GM21390 (cell line): ENCODE results near the gene CMSS1.

ENCODE experiments used
- ATAC-seq: cut with Tn5 transposase; IDR thresholded peaks from one replicate; pipeline ENCODE4 v1.9.1; 2021; ENCODE audit not compliant: unreplicated experiment

Gene CMSS1

DNA sequence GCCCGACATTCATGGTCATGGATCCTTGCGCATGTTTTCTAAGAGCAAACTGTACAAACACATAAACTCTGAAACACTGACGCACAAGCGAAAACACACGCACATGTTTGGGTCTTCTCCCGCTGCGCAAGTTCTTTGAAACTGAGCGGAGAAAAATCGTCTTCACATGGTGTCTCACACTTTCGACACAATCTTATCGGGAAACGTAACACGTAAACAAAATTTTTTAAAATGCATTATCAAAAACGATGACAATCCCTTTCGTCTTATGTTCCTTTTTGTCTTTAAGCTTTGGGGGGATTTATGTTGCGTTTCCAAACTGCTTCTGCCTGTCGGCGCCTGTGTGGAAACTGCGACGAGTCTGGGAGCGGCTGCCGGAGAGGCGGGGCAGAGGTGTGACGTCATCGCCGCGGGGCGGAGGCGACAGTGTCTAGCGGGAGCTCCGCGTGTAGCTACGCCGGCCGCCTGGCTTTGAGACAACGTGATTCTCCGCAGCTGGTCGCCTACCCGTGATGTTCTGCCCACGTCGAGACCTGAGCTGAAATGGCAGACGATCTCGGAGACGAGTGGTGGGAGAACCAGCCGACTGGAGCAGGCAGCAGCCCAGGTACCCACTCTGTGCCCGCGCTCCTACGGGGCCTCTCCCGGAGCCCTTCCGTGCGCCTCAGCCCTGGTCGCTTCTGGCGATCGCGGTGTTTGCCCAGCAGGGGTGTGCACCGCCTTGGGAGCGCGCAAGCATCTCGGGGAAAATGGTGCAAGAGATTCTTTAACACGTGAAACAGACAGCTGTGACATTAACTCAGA lies at the start of gene CMSS1:
Gene CMSS1 (plus strand): TSS at position 426 of the 804 bp plus-strand sequence.
- ATAC-seq, result peak; percentile 97

DNA sequence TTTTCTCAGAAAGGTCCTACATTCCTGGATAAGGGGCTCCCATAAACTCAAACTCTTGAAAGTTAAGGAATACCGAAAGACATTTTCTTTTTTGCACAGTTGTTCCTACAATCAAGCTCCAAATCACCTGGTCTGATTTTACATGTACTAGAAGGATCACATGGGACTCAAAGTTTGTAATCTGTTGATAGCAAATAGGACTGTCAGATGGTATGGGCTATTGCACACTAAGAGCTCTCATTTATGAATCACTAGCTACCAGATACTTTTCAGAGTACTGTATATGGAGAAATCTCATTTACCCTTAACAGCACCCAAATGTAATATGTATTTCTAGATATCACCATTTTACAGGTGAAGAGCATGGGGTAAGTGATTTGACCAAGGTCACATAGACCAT lies 49.5 kb upstream of the CMSS1 start:
- ATAC-seq, result no peak

DNA sequence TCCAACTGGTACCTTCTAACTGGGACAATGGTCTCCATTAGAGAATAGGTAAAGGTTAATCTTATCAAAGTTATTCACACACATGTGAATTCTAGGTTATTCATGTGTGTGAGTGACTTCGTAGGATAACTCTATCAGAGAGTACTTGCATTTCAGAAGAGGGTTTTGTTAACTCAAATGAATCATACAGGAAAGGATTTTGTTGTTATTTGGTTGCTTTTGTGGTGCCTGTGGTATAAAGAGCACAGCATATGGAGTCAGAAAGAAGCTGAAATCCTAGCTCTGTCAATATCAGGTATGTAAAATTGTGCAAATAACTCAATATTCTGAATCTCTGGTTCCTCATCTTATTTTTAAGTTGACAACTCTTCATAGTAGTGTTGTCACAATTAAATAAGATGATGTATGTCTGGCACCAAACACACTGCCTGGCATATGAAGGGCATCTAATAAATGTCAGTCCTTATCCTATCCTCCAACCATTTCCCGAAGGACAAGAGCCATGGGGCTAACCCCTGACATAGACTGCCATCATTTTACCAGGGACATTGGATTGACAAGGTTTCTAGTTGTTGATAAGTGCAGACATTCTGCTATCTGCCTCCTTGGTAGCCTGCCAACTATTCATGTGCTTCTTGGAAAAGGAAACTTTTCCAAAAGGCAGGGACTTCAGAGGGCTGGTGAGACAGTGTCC lies 48.7 kb upstream of the CMSS1 start:
- no peak for ATAC-seq

DNA sequence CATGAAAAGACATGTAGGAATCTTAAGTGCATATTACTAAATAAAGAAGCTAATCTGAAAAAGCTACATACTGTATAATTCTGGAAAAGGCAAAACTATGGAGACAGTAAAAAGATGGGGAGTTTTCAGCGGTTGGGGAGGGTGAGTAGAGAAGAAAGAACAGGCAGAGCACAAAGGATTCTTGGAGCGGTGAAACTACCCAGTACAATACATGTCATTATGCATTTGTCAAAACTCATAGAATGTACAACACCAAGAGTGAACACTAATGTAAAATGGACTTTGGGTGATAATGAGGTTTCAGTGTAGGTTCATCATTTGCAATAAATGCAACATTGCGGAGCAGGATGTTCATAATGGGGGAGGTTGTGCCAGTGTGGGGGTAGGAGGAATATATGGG lies 45.5 kb upstream of the CMSS1 start:
- no peak for ATAC-seq

DNA sequence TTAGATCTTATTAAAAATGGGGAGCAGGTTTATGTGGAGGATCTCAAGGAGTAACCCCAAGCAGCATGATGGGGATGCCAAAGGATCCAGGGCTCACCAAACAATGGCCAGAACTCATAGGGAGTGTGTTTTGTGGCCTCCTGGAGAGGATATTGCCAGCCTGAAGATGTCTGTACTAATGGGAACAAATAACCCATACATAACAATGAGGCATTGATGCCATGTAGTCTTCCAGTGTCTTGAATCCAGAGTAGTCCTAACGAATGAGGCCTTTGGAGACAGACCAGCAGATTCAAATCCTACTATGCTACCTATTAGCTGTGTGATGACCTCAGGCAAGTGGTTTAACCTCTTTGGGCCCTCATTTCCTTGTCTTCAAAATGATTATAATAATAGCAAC lies 45.0 kb upstream of the CMSS1 start:
- no peak for ATAC-seq

DNA sequence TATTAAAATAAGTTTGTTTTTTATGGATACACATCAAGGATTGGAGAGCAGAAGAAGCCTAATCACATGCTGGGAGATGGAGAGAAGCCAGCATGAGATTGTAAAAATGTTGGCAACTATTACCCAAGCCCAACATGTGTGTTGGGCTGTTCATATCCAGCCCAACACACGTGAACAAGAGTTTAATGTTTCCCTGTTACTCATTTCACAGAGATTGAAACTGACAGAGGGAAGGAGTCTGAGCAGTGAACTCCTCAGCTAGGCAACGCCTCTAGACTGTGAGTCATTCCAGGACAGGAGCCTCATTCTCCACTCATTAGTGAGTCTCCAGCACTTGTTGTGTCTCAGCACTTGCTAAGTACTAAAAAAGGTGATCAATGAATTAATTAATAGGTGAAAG lies 43.2 kb upstream of the CMSS1 start:
- ATAC-seq, result peak; percentile 98

DNA sequence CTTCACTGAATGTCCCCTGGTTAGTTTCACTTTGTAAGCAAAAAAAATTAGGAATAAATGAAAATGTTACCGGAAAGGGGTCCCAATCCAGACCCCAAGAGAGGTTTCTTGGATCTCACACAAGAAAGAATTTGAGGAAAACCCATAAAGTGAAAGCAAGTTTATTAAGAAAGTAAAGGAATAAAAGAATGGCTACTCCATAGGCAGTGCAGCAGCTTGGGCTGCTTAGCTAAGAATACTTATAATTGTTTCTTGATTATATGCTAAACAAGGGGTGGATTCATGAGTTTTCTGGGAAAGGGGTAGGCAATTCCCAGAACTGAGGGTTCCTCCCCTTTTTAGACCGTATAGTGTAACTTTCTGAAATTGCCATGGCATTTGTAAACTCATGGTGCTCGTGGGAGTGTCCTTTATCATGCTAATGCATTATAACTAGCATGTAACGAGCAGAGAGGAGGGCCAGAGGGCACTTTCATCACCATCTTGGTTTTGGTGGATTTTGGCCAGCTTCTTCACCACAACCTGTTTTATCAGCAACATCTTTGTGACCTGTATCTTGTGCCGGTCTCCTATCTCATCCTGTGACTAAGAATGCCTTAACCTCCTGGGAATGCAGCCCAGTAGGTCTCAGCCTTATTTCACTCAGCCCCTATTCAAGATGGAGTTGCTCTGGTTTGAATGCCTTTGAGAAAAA lies 41.0 kb upstream of the CMSS1 start:
- no peak for ATAC-seq

DNA sequence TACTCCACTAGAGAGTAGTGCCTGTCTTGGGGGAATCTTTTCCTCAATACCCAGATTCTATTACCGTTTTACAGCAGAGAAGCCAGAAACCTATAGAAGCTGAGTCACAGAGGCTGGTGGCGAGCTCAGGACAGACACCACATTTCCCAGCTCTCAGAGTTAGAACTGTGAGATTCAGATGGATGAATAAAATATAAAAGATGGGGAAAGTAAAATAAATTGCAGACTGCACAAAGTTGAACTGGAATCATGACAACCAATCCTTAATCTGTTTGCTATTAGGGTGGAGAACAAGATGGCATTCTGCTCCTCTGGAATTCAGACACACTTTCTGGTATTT lies 40.5 kb upstream of the CMSS1 start:
- no peak for ATAC-seq

DNA sequence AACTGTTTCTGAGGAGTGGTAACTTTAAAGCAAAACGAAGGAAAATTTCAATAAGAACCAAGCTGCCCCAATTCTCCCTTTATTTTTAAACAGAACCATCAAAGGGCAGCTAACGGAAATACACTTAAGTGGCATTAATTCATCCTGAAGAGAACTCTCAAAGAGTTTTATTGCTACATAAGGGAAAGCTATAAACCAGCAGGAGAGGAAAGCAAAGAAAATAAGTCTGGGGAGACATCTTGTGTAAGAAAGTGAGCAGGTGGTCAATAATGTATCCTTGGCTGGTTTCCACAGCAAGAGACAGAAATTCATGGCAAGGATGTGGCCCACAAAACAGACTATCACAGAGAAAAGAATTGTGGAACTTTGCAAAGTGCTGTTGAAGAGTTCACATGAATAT lies 40.0 kb upstream of the CMSS1 start:
- ATAC-seq, result no peak

DNA sequence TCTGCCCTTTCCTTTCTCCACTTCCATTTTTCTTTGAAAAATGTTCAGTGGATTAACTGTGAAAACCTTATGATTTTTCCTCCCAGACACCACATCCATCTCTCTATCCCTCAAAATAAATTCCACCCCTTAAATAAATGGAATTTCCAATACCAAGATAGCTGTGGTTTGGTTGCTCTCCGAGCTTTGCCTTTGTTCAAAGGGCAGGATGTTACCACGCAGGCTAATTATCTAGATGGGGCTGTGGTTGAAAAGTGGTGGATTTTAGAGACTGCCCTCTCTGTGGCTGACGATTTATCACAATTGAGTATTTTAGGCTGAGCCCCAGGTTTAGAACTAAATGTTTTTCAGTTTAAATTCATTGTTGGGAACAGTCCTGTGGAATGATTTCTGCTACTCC lies 36.9 kb upstream of the CMSS1 start:
- no peak for ATAC-seq

DNA sequence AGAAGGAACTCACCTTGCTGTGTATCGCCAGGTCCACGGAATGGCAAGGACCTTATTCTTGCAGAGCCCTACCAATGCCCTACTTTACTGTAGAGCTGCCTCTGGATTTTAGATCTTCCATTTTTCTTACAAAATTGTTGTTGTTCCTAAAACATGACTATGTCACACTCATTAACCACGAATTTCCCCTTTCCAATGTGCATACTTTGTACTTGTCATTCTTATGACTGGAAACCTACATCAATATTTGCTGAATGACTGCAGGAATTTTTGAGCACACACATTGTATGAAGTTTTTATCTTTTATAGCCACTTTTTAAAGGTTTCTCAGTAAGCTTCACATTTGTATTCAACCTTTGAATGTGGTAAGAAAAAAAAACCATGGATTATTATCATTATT lies 35.9 kb upstream of the CMSS1 start:
- ATAC-seq, result no peak

DNA sequence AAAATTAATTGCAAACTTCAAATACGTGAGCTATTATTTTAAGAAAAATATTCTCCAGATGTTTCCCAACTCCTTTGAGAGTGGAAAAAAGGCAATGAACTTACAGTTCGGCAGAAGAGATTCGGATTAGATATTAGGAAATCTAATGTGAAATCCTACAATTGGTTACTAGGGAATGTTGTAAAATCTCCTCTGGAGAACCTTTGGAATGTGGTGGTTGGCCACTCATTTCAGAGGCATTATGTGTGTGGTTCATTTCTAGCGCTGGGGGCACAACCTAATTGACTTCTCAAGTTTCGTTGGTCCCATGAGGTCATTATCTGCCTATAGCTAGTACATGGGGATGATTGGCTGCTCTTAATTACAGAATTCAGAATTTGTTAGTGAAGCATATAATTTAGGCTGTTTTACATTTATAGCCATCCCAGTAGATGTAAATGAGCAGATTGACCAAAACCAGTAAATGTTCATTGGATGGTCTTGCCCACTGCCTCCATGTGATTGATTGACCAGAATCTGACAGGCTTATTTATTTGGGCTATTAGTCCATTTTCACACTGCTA lies 34.6 kb upstream of the CMSS1 start:
- no peak for ATAC-seq

DNA sequence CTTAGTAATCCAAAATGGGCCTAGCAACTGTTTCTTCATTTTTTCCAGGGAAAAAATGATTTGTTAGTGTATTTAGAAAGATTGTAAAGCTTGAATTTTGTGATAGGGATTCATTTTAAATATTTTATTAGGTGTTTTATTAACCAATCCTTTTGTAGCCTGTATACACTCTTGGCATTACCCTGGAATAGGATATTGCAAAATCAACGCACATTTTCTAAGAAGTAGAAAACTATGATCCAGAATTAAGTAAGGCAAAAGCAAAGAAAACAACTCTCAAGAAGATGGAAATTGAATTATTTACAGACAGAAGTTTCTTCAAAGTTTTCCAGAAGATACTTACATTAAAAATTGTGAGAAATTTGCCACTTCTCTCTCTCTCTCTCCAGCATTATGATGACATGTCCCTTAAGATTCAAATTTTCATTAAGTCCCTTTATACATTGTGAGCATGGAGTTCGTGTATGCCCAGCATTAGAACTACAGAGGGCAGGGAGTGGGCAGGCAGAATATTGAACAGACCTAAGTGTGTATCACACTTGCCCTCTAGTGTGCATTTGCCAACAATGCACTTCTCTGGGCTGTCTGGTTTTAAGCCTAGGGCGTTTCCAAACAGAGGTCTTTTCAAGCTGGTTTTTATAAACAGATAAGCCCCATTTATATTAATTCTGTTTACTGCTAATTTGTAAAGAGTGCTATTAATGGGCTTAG lies 28.5 kb upstream of the CMSS1 start:
- ATAC-seq, result peak; percentile 84

DNA sequence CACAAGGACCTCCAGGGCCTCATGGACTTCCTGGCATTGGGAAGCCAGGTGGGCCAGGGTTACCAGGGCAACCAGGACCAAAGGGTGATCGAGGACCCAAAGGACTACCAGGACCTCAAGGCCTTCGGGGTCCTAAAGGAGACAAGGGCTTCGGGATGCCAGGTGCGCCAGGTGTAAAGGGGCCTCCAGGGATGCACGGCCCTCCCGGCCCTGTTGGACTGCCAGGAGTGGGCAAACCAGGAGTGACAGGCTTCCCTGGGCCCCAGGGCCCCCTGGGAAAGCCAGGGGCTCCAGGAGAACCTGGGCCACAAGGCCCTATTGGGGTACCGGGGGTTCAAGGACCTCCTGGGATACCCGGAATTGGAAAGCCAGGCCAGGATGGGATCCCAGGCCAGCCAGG lies 23.2 kb upstream of the CMSS1 start:
- no peak for ATAC-seq

DNA sequence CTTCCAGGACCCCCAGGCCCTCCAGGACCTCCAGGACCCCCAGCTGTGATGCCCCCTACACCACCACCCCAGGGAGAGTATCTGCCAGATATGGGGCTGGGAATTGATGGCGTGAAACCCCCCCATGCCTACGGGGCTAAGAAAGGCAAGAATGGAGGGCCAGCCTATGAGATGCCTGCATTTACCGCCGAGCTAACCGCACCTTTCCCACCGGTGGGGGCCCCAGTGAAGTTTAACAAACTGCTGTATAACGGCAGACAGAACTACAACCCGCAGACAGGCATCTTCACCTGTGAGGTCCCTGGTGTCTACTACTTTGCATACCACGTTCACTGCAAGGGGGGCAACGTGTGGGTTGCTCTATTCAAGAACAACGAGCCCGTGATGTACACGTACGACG lies 22.1 kb upstream of the CMSS1 start:
- no peak for ATAC-seq

DNA sequence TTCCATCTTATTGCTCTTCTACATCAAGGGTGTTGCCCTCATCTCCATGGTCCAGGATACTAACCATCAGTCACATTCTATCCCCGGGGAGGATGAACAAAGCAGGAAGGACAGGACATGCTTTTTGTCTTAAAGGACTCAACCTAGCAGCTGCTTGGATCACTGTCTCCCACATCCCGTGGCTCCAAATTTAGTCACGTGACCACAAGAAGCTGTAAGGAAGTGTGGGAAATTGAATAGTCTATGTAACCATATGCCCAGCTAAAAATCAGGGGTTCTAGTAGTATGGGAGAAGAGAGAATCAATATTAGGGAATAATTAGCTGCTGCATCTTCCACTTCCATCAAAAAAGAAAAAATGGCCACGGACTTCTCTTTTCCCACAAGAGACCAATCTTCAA lies 18.2 kb upstream of the CMSS1 start:
- no peak for ATAC-seq

DNA sequence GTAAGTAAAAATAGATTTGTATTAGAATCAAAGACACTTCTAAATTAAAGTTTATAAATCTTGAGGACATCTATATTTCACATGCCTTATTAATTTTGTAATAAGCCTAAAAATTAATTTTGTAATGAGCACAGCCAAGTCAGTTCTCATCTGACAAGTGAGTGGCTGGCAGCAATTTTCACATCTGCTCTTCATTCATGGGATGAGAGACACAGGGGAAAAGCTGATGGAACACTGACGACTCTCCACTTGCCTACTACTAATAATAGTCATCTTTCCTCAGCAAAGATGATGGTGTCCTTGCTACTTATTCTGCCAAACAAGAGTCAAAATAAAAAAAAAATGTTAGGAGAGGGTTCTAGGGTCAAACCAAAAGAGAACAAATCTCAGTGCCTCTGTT lies 14.4 kb upstream of the CMSS1 start:
- no peak for ATAC-seq

DNA sequence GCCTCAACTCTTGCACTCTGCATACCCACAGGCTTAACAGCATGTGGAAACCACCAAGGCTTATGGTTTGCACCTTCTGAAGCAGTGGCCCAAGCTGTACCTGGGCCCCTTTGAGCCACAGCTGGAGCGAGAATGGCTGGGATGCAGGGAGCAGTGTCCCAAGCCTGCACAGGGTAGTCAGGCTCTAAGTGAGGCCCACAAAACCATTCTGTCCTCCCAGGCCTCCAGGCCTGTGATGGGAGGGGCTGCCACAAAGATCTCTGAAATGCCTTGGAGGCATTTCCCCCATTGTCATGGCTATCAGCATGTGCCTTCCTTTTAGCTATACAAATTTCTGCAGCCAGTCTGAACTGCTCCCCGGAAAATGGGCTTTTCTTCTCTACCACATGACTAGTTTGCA lies 12.5 kb upstream of the CMSS1 start:
- ATAC-seq, result no peak

DNA sequence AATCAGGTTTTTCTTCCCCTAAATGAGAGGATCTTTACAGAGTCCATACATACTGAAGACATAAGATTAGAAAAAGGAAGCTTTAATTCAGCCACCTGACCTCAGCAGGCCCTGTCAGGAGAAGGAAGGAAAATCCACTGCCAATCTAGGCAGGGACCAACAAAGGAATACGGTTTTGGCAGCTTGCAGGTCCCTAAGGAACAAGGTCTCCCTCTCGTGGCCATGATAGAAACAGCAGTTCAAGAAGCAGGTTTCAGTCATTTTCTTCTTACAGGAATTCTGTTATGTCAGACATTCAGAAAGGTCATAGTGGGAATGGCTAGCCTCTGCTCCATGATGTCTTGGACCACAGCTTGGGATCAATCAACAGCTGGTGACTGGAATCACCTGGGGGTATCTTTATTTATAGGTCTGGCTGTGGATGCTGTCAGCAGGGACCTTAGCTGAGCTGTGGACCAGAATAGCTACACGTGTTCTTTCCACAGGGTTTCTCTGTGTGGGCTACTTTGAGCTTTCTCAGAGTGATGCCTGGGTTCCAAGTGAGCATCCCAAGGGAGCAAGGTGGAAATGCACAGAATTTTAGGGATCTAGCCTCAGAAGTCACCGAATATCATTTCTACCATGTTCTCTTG lies 9.4 kb upstream of the CMSS1 start:
- peak; percentile 65 for ATAC-seq

DNA sequence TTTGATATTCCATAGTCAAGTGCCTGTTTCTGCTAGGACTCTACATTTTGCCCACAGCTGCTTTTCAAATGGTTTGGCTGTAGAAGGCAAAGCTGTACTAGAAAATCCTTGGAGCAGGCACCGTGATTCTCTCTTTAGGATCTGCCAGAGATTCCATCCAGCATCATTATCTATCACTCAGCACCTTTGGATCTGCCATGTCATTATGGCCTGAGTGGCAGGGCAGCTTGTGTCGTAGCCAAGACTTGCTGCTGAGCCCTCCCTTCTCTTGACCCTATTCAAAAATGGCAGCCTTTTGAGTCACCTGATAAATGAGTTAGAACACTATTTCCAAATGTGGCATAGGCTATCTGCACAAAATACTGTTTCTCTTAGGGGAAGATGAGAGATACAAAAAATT lies 8.1 kb upstream of the CMSS1 start:
- no peak for ATAC-seq

DNA sequence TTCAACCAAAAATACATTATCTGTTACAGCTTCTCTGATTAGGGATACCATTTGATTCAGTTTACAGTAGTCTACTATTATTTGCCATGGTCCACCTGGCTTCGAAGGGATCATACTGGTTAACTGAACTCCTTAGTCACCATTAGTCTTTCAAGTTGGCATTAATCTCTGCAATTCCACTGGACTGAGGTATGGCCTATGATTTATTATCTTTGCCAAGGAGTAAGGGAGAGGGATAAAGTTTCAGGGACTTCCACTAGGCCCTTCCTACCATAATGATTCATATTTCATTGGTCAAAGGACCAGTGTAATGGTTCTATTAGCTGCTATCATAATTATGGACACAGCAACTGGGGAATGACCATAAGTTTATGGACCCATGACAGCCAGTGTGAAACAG lies 7.3 kb upstream of the CMSS1 start:
- ATAC-seq, result no peak
